KMS-11 (cell line): ENCODE measurements around the gene TNFRSF11A.

Source experiments
- H2AFZ ChIP-seq: fragments of 200-600 bp; sonication (generic); 2 replicates; pipeline ENCODE4 v1.6.1; 2016; ENCODE audit warnings: antibody characterized with exemption, mixed run types, low read depth
- H3K27ac ChIP-seq: fragments of 200-600 bp; sonication (generic); 2 replicates; pipeline ENCODE4 v1.6.1; 2016; ENCODE audit warnings: mild to moderate bottlenecking, mixed run types
- H3K27me3 ChIP-seq: fragments of 200-600 bp; sonication (generic); 2 replicates; pipeline ENCODE4 v1.6.1; 2017; ENCODE audit warnings: mild to moderate bottlenecking, low read depth, mixed run types, moderate library complexity; ENCODE audit not compliant: insufficient read depth
- H3K36me3 ChIP-seq: fragments of 200-600 bp; sonication (generic); 2 replicates; pipeline ENCODE4 v1.6.1; 2017; ENCODE audit warnings: mild to moderate bottlenecking, mixed run types; ENCODE audit not compliant: insufficient read depth
- H3K4me1 ChIP-seq: fragments of 200-600 bp; sonication (generic); 2 replicates; pipeline ENCODE4 v1.6.1; 2016; ENCODE audit warnings: mild to moderate bottlenecking, low read depth, mixed run types; ENCODE audit not compliant: poor library complexity, severe bottlenecking
- H3K4me2 ChIP-seq: fragments of 200-600 bp; sonication (generic); 2 replicates; pipeline ENCODE4 v1.7.0; 2016; ENCODE audit warnings: mild to moderate bottlenecking, mixed run types
- H3K4me3 ChIP-seq: fragments of 200-600 bp; sonication (generic); IDR thresholded peaks from 2 replicates; pipeline ENCODE4 v1.6.1; 2017; ENCODE audit warnings: low read depth, low read length, mixed read lengths; ENCODE audit not compliant: insufficient read depth
- H3K79me2 ChIP-seq: fragments of 200-600 bp; sonication (generic); 2 replicates; pipeline ENCODE4 v1.6.1; 2016; ENCODE audit warnings: low read depth, mixed run types; ENCODE audit not compliant: insufficient read depth
- H3K9ac ChIP-seq: fragments of 200-600 bp; sonication (generic); 2 replicates; pipeline ENCODE4 v1.6.1; 2016; ENCODE audit warnings: mild to moderate bottlenecking, mixed run types
- H4K20me1 ChIP-seq: fragments of 200-600 bp; sonication (generic); 2 replicates; pipeline ENCODE4 v1.6.1; 2016; ENCODE audit warnings: mild to moderate bottlenecking, mixed run types; ENCODE audit not compliant: insufficient read depth
- TF ChIP-seq, protein P1 (sequence below): fragments of 200-600 bp; sonication (generic); conservative IDR thresholded peaks from 2 replicates; pipeline ENCODE4 v1.6.1; 2017; ENCODE audit warnings: low read depth, mild to moderate bottlenecking, antibody characterized with exemption, low read length, moderate library complexity, mixed read lengths

The TNFRSF11A gene

DNA sequence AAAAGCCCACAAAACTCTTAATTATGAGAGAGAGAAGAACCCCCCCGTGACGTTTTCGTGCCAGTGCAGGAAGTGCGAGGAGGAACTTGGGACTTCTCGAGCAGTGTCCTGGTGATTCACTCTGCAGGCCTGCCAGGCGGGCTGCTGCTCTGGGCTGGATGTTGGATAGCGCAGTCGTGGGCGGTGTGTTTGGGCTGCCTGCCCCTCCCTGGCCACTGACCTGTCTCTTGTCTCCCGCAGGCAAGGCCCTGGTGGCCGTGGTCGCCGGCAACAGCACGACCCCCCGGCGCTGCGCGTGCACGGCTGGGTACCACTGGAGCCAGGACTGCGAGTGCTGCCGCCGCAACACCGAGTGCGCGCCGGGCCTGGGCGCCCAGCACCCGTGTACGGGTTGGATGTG, 29.0 kb downstream of the TNFRSF11A start:
- H2AFZ ChIP-seq = no peak overlapping the region
- H3K27ac ChIP-seq = no peak overlapping the region
- no peaks in the 10 kb centered on the region for H4K20me1 ChIP-seq
- H3K4me2 ChIP-seq = no peak overlapping the region
- no peaks in the 10 kb centered on the region for H3K79me2 ChIP-seq
- no peaks in the 10 kb centered on the region for H3K27me3 ChIP-seq
- peaks cover 10% of the 10 kb centered on the region for H3K4me1 ChIP-seq
- no peaks in the 10 kb centered on the region for H3K36me3 ChIP-seq
- TF ChIP-seq, protein P1, sequence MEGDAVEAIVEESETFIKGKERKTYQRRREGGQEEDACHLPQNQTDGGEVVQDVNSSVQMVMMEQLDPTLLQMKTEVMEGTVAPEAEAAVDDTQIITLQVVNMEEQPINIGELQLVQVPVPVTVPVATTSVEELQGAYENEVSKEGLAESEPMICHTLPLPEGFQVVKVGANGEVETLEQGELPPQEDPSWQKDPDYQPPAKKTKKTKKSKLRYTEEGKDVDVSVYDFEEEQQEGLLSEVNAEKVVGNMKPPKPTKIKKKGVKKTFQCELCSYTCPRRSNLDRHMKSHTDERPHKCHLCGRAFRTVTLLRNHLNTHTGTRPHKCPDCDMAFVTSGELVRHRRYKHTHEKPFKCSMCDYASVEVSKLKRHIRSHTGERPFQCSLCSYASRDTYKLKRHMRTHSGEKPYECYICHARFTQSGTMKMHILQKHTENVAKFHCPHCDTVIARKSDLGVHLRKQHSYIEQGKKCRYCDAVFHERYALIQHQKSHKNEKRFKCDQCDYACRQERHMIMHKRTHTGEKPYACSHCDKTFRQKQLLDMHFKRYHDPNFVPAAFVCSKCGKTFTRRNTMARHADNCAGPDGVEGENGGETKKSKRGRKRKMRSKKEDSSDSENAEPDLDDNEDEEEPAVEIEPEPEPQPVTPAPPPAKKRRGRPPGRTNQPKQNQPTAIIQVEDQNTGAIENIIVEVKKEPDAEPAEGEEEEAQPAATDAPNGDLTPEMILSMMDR = no peak
- no peak overlapping the region for H3K4me3 ChIP-seq
- no peak overlapping the region for H3K9ac ChIP-seq

DNA sequence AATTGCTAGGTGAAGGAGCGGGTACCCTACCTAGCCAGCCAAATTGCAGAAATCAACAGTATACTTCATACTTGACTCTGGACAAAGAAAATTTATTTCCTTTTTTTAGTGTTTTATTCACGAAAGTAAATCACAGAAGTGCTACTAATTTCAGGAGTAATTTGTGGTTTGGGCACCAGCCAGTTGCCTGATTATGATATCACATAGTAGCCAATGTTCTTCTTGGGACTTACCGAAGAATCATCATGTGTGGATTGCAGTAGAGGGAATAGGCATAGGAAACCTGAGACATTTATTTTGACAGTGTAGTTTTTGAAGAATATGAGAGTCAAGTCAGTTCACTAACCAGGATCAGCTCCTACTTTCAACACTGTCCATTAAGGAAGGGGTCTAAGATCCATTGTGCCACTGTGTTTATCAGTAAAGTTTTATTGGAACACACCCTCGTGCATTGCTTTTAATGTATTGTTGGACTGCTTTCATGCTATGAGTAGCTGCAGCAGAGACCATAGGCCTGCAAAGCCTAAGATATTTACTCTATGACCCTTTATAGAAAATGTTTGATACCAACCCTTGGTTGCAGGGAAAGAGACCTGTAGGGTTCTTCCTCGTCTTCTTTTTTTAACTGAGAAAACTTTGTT, 32.1 kb downstream of the TNFRSF11A start:
- Histone ChIP-seq H3K36me3 (no peaks in the 10 kb centered on the region), H3K4me2 (no peak overlapping the region; the same call in 1 of the 2 replicates), H4K20me1 (no peaks in the 10 kb centered on the region), H3K4me3 (no peak overlapping the region), H3K9ac (no peak overlapping the region), H3K79me2 (no peaks in the 10 kb centered on the region), H3K4me1 (peaks cover 10% of the 10 kb centered on the region), H3K27ac (no peak overlapping the region), H3K27me3 (no peaks in the 10 kb centered on the region), H2AFZ (no peak overlapping the region)
- TF ChIP-seq, protein P1 = no peak

DNA sequence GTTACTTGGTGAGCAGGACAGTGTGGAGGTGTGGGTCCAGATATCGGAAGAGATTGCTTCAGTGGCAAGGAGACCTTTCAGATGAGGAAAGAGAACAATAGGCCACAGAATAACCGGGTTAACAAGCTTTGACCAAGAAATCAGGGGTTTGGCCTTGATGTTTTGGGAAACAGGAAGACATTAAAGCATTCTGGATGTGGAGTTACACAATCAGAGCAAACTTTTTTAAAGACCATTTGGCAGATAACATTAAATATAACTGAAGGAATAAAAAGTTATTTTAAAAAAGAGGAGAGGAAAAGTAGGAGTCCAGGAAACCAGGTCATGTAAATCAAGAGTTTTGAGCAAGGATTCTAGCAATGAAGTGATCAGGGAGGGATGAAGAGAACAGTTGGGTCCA, 35.7 kb downstream of the TNFRSF11A start:
- H3K4me1 ChIP-seq = peaks cover 10% of the 10 kb centered on the region
- no peaks in the 10 kb centered on the region for H3K36me3 ChIP-seq
- no peak overlapping the region for H3K9ac ChIP-seq
- H3K27ac ChIP-seq = no peak overlapping the region
- no peak overlapping the region for H2AFZ ChIP-seq
- no peaks in the 10 kb centered on the region for H3K27me3 ChIP-seq
- H4K20me1 ChIP-seq = no peaks in the 10 kb centered on the region
- no peak overlapping the region for H3K4me2 ChIP-seq
- H3K79me2 ChIP-seq = no peaks in the 10 kb centered on the region
- TF ChIP-seq, protein P1 = no peak
- no peak overlapping the region for H3K4me3 ChIP-seq

DNA sequence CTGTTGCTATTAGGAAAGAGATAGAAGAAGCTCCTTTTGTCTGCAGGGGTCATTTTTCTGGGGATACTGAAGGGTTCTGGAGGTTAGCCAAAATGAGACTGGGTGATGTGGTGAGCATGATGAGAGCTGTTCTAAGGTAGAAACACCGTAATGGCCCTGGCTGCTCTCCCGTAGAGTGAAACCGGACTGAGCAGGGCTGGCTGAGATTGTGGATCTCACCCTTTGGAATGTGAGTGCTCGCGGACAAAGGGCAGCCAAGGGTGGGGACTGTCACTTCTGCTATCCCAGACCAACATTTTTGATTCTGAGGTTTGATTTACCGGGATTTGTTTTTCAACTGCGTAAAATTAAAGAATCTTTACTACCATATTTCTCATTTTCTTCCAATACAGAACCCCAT, 36.2 kb downstream of the TNFRSF11A start:
- H3K27ac ChIP-seq = no peak overlapping the region
- no peak overlapping the region for H2AFZ ChIP-seq
- no peaks in the 10 kb centered on the region for H3K79me2 ChIP-seq

More for the DNA sequence above, 36.2 kb downstream of the TNFRSF11A start:
- H4K20me1 ChIP-seq = no peaks in the 10 kb centered on the region
- H3K36me3 ChIP-seq = no peaks in the 10 kb centered on the region
- no peak overlapping the region for H3K4me3 ChIP-seq
- no peak overlapping the region for H3K4me2 ChIP-seq
- H3K27me3 ChIP-seq = no peaks in the 10 kb centered on the region
- peaks cover 10% of the 10 kb centered on the region for H3K4me1 ChIP-seq
- TF ChIP-seq, protein P1 = no peak
- H3K9ac ChIP-seq = no peak overlapping the region
